Left ventricle myocardium superior (tissue), 1 donor: ENCODE data around the gene MMP19. TPM values are rescaled to one million over a fixed set of nuclear protein-coding genes. Genes with fewer than 3 reads are reported as not detected.
"Not testable (repeated sequence)": the region's sequence is repeated elsewhere in the genome, so short reads cannot be mapped to it uniquely, and the experiment has no call there.

Experiments
- ATAC-seq: fragments of 200-7000 bp; cut with Tn5 transposase; one replicate; pipeline ENCODE4 v1.9.1; 2020; ENCODE audit warnings: mild to moderate bottlenecking, moderate library complexity
- DNase-seq: peaks from one replicate; pipeline ENCODE4 v3.0.0-alpha.2; 2020
- intact Hi-C: fragments of 100-400 bp; cut with micrococcal nuclease; formaldehyde crosslinking; loops from one replicate; pipeline ENCODE4 v1.11.0; 2022
- total RNA-seq: library from RNA; stranded (reverse); fragmentation: NEBNext Ultra II Directional; extraction: Animal tissue kit (Norgen Biotek cat#: 25700); gene quantifications from one replicate; pipeline ENCODE4 v1.2.1, GENCODE V29; 2021
- donor health status: DM: no; HTN: yes; CAD: no; lungs with severe emphysema.

The MMP19 gene
- total RNA-seq, 1 donor from 2014 or later: 2.1 TPM

DNA sequence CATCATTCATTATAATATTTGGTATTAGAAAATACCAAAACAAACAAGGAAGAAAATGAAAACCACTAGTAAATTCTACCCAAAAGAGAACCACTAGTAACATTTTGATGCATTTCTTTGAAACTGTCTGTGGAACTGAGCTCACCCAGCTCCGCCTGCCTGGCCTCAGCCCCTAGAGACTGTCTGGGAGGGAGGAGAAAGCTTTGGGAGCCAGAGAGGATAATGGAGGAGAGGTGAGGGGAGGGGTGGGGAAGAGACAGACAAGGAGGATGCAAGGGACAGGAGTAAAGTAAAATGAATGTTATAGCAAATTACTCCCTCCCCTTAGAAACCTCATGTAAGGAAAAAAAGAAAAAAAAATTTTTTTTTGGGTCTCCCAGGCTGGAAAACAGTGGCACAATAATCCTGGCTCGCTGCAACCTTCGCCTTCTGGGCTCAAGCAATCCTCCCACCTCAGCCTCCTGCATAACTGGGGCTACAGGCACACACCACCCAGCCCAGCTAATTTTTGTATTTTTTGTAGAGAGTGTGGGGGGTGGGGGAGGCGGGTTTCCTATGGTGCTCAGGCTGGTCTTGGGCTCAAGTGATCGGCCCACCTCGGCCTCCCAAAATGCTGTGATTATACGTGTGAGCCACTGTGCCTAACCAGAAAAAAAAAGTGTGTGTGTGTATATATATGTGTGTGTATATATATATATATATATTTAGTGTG is 3.2 kb upstream of the MMP19 start:
- intact Hi-C loops: no loop called here
- no peak for DNase-seq
- no peak for ATAC-seq

GRCh38 chr12:55845361-55845760 is 2.6 kb upstream of the MMP19 start:
- DNase-seq (no peak), ATAC-seq (no peak)
- intact Hi-C loops: no loop called here

DNA sequence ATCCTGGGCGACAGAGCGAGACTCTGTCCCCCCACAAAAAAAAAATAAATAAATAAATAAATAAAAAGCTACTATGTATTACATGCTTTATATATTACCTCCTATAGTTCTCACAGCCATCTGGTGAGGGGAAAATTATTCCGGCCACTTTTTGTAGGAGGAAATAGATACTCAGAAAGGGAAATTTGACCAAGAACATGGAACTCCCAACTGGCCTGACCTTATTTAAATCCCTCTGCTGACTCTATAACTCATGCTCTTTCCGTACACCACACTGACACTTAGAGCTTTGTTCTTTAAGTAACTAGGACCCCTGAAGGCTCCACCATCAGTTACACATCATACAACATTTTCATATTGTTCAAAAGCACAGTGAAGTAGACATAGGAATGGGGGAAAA is 2.2 kb upstream of the MMP19 start:
- intact Hi-C loops: no loop called here
- ATAC-seq (no peak), DNase-seq (no peak)

DNA sequence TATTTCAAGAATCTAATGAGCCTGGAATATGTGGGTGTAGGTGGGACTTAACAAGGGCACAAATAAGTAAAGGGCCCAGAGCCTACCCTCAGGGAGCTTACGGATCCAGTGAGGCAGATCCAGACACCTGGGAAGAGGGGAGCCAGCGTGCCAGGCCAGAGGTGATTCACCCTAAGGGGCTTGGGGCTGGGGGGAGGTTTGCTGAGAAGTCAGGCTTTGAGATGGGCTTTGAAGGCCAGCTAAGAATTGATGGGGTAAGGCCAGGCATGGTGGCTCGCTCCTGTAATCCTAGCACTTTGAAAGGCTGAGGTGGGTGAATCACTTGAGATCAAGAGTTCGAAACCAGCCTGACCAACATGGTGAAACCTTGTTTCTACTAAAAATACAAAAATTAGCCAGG is 695 bp upstream of the MMP19 start:
- ATAC-seq (no peak), DNase-seq (no peak)
- intact Hi-C loops: no loop called here

- ATAC-seq (no peak), DNase-seq (no peak)
- intact Hi-C loops: no loop called here
Measured at GRCh38 chr12:55840581-55841351, 2.0 kb downstream of the MMP19 start.

DNA sequence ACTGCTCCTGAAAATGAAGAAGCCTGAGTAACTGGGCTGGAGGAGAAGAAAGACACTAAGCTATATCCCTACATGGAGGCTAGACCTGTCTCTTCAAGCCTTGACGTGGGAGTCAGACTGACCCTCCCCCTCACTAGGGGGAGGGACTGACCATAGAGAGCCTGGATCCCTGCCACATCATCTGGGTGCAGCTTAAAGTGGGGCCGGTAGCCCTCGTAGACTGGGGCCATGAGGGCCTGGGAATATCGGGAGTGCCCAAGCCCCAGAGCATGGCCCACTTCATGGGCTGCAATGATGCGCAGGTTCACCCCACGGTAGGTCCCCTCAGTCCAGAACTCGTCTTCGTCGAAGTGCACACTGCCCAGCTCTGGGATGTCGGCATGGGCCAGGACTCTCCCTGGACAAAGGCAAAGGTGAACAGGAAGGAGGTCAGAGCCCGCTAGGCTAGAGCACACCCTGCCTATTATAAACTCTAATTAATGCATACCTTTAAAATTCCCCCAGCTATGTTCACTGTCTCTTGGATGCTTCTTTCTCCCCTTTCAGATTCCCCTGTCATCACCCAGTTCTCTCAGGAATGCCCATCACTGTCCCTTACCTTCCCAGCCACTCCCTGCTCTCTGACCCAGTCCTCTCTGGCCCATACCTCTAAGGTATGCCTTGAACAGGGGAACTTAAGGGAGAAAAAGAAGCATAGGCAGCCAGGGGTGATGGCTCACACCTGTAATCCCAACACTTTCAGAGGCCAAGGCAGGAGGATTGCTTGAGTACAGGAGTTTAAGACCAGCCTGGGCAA is 3.2 kb downstream of the MMP19 start:
- intact Hi-C loops: no loop called here
- no peak for ATAC-seq
- DNase-seq: no peak

DNA sequence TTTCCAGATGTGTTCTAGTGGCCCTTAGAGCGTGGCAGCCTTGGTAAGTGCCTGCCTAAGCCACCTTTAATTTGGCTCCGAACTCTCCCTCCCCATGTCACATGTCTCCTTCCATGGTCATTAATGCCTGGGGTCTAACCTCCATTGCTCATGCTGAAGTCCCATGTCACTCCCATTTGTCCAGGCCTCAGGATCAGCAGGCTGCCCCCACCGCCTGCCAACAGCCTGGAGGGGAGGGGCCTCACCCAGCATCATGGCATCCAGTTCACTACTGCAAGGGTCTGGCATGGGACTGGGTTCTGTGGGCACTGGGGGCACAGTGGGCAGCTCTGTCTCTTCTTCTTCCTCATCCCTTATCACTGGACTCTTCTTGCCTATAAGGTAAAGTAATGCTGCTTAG is 4.4 kb downstream of the MMP19 start:
- no peak for DNase-seq
- ATAC-seq: no peak
- intact Hi-C loops: no loop called here

DNA sequence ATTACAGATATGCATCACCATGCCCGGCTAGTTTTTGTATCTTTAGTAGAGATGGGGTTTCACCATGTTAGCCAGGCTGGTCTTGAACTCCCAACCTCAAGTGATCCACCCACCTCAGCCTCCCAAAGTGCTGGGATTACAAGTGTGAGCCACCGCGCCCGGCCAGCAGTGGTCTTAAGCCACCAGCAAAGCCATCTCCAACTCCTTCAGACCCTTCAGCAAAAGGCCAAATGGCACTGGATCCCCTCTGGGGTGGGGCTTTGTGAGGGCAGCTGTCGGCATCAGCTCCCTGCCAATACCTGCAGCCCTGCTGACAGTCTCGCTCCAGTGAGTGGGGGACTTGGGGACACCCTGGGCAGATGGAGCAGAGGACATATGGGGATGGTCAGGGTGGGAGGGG is 8.3 kb downstream of the MMP19 start:
- DNase-seq, ATAC-seq, intact Hi-C loops: not testable (repeated sequence)

DNA sequence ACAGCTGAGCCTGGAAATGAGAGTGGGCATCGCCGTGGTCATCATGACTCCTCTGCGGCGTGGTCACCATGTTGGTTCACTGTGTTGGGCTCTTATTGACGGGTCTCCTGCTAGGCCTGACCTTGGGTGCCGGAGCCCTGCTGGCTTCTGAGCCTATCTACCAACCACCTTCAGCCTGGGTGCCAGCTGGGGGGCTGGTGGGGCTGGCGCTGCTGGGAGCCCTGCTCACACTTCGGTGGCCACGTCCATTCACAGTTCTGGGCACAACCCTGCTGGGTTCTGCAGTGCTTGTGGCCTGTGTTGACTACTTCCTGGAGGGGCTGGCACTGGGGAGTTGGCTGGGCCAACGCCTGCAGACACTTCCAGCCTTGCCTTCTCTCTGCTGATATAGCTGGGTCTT is 9.7 kb downstream of the MMP19 start:
- intact Hi-C loops: no loop called here
- DNase-seq (no peak), ATAC-seq (no peak)

DNA sequence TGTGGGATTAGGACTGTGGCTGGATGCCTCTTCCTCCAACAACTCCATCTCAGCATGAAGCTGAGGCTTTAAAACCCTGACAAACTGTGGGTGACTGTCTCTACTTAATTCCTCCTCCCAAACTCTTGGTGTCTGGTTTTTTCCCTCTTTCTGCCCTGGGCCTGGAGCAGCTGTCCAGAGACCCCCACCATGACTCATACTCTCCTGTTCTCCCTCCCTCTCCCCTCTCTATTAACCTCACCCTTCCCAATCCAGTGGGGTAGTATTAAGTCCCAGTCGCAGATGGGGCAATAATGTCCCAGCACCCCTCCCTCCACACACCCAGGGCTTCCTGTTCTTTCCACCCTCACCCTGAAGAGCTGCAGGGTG is 11.3 kb downstream of the MMP19 start:
- intact Hi-C loops: no loop called here
- DNase-seq: no peak
- no peak for ATAC-seq

GRCh38 chr12:55830601-55831446 is 11.9 kb downstream of the MMP19 start:
- intact Hi-C loops: no loop called here
- DNase-seq: peak; percentile 84
- peak; percentile 66 for ATAC-seq

DNA sequence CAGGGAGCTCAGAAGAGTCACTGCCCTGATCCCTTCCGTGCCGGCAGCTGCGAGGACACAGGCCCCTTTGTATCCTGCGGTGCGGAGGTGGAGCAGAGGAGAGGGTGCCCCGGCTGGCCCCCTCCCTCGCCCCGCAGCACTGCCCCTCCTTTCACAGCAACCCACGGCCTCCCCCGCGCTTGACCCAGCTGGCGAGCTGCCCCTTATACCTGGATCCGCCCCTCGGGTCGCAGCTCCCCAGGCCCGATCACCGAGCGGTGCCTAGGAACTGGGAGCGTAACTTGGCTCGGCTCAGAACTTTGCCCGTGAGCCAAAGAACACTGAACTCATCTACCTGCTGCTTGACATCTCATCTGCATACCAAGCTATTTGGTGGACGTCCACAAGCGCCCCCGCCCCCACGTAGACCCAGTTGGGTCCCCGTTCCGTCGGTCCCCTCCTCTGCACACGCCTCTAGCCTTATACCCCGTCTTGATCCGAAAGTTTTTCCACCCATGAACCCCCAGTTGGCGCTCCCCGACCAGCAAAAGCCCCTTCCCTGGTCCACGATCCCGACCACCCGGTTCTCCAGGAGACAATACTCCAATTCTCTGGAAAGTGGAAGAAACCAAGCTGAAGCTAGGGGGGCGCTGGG is 12.7 kb downstream of the MMP19 start:
- intact Hi-C loops: loop anchor here (10.0 kb wide), 1 partner anchor 95 kb away; the partner anchor contains the start of gene PYM1
- peak; percentile 70 for DNase-seq
- peak; percentile 38 for ATAC-seq

DNA sequence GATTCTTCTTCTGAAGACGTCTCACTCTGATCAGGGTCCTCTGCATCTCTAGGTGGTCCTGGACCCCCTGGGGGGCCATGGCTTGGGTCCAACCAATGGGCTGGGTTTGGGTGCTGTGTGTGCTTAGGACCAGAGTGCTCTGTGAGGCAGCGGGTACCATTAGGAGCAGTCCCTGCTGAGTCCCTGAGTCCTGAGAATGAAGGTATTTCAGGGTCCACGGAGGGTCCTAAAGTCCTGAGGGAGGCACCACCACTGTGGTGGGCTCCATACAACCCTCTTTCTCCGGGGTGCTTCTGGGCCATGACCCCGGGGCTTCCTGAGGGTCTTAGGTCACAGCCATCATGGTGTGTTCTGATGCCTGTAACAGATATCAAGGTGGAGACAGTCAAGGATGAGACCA is 14.4 kb downstream of the MMP19 start:
- intact Hi-C loops: loop anchor here (10.0 kb wide), 1 partner anchor 96 kb away; the partner anchor contains the start of gene PYM1

GRCh38 chr12:55827806-55828205 is 14.9 kb downstream of the MMP19 start:
- ATAC-seq: no peak
- intact Hi-C loops: loop anchor here (10.0 kb wide), 1 partner anchor 97 kb away; the partner anchor contains the start of gene PYM1
- no peak for DNase-seq

More for the DNA sequence above, 14.4 kb downstream of the MMP19 start:
- no peak for ATAC-seq
- DNase-seq: no peak

GRCh38 chr12:55824726-55825125 is 18.0 kb downstream of the MMP19 start:
- DNase-seq: no peak
- ATAC-seq: no peak
- intact Hi-C loops: loop anchor here (10.0 kb wide), 1 partner anchor 100 kb away; the partner anchor contains the start of gene PYM1

GRCh38 chr12:55823419-55823818 is 19.3 kb downstream of the MMP19 start:
- ATAC-seq (no peak), DNase-seq (no peak)
- intact Hi-C loops: loop anchor here (10.0 kb wide), 1 partner anchor 101 kb away; the partner anchor contains the start of gene PYM1

- ATAC-seq (no peak), DNase-seq (no peak)
- intact Hi-C loops: loop anchor here (10.0 kb wide), 1 partner anchor 103 kb away; the partner anchor contains the start of gene PYM1
Measured at GRCh38 chr12:55822228-55822627, 20.5 kb downstream of the MMP19 start.

- no peak for ATAC-seq
- no peak for DNase-seq
- intact Hi-C loops: loop anchor here (10.0 kb wide), 1 partner anchor 104 kb away; the partner anchor contains the start of gene PYM1
Measured at GRCh38 chr12:55820679-55821078, 22.1 kb downstream of the MMP19 start.
